Heart right ventricle (tissue), 16 donors: Measurements from ENCODE around the gene DNAJC10. TPM values are rescaled to one million over a fixed set of nuclear protein-coding genes. Genes with fewer than 3 reads are reported as not detected.

ENCODE experiments used
- ATAC-seq, 8 donors: fragments of 200-7000 bp; cut with Tn5 transposase; one replicate each; pipeline ENCODE4 v1.9.1; 2020; ENCODE audit warnings: mild to moderate bottlenecking in 8 of 8, moderate library complexity in 8 of 8, moderate number of reproducible peaks in 1 of 8
- DNase-seq, 2 donors: peaks; one replicate each; pipeline ENCODE4 v3.0.0-alpha.2; 2020
- H3K27ac ChIP-seq, 10 donors: fragments of 200-600 bp; sonication (generic) in 2 of 10; one replicate each; pipeline versions ENCODE4 v1.5.0 to v1.8.0; 2020 to 2022; ENCODE audit warnings: mild to moderate bottlenecking in 3 of 10
- H3K27me3 ChIP-seq, 7 donors: fragments of 200-600 bp; one replicate each; pipeline ENCODE4 v1.8.0; 2021 to 2022; ENCODE audit warnings: mild to moderate bottlenecking in 2 of 7
- H3K36me3 ChIP-seq, 9 donors: fragments of 200-600 bp; sonication (generic) in 1 of 9; one replicate each; pipeline versions ENCODE4 v1.5.0 to v1.8.0; 2020 to 2022; ENCODE audit warnings: mild to moderate bottlenecking in 2 of 9
- H3K4me1 ChIP-seq, 9 donors: fragments of 200-600 bp; sonication (generic) in 1 of 9; one replicate each; pipeline versions ENCODE4 v1.5.0 to v1.8.0; 2020 to 2022; ENCODE audit warnings: mild to moderate bottlenecking in 4 of 9
- H3K4me3 ChIP-seq, 10 donors: fragments of 200-600 bp; sonication (generic) in 2 of 10; one replicate each; pipeline versions ENCODE4 v1.5.0 to v1.8.0; 2020 to 2022; ENCODE audit warnings: mild to moderate bottlenecking in 7 of 10, moderate library complexity in 2 of 10
- H3K9me3 ChIP-seq, 11 donors: fragments of 200-600 bp in 10 of 11; sonication (generic) in 2 of 11; one replicate each; pipeline versions ENCODE4 v1.5.0 to v1.8.0; 2013 to 2022; ENCODE audit warnings: mild to moderate bottlenecking in 2 of 11, control low read depth in 1 of 11, moderate library complexity in 1 of 11
- WGBS, 2 donors: extraction: QIAGEN DNeasy Blood & Tissue Kit; methylation state at CpG; one replicate each; pipeline ENCODE4 v1.1.7; 2013; ENCODE audit warnings: inconsistent platforms in 1 of 2; 5-methylcytosine and 5-hydroxymethylcytosine counted together
- intact Hi-C, 10 donors: fragments of 100-400 bp; cut with DNase I; formaldehyde crosslinking; loops; one replicate each; pipeline versions ENCODE4 v1.11.1 to v1.14.2; 2022
- polyA plus RNA-seq, 2 donors: library from polyadenylated mRNA; stranded (reverse); fragments of 200-250 nt; gene quantifications; one replicate each; pipeline ENCODE4 v1.2.3, GENCODE V29; 2013
- total RNA-seq, 10 donors: library from RNA; stranded (reverse); fragmentation: NEBNext Ultra II Directional in 3 of 10; extraction: Animal tissue kit (Norgen Biotek cat#: 25700) in 3 of 10; gene quantifications; one replicate each; pipeline versions ENCODE4 v1.2.1 to v1.2.4, GENCODE V29; 2021 to 2023
- TF ChIP-seq, protein P1 (sequence below), 9 donors: fragments of 200-600 bp; sonication (generic) in 2 of 9; IDR thresholded peaks; one replicate each; pipeline versions ENCODE4 v1.5.0 to v1.8.0; 2021 to 2022; ENCODE audit warnings: antibody characterized with exemption in 9 of 9, mild to moderate bottlenecking in 5 of 9, moderate library complexity in 1 of 9
- donor health status: Arrhythmogenic right ventricular cardiomyopathy.
- donor health status: ischemic (EF 13 %, LVEDD 7.1; RV severe dilation, severe dysfunction).
- donor health status: healthy with polysubstance abuse.
- donor health status: DM: no; HTN: yes; CAD: no.
- donor health status: DM: no; HTN: no; CAD: no.
- donor health status: ischemic (EF 25% LVEDD 6.9; RV normal size, moderate dysfunction).
- donor health status: ischemic (EF 25% LVEDD 5.7; RV mildly dilated, moderate dysfunction).
- donor health status: healthy.
- donor health status: DM: yes; HTN: yes; CAD: no.
- donor health status: Ischemic cardiomyopathy.
- donor health status: ischemic (EF 35%, LVEDD 5.7; RV mildly dilated, moderate dysfunction).
- donor health status: nonischemic (EF 11% LVEDD 7.7; RV severe dilation, severe dysfunction).
- donor health status: DM: yes; HTN: yes; CAD: no.
- donor health status: PGD.
- donor health status: ischemic (EF 29% LVEDD 5.4; RV normal size, mild dysfunction).
- donor health status: nonischemic (EF 23%, LVEDD 6.1; RV moderate dilation, normal function).

Gene DNAJC10
- total and polyA plus RNA-seq, 12 donors: 17.3 to 63.7 (median 52.4) TPM

DNA sequence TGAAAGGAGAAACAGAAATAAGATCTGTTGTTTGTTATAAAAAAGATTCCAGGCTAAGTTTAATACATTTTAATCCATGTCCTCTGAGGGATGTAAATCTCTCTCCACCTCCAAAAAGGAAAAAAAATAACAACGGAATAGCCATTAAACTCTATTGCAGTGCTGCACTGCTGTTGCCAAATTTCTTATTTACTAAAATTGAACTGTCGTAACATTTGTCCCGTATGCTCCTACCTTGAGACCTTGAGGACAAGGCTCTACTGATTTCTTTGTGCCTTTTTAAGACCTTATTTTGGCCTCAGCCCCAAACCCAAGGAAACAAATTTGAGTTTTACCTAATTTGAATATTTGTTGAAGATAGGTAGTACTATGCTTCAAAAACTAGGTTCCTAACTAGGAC is 94.0 kb downstream of the DNAJC10 start:
- intact Hi-C loops: no loop called here
- Histone ChIP-seq H3K27ac (no peak overlapping the region), H3K4me3 (no peak overlapping the region), H3K4me1 (no peaks in the 10 kb centered on the region), H3K9me3 (no peaks in the 10 kb centered on the region), H3K27me3 (no peaks in the 10 kb centered on the region), H3K36me3 (no peaks in the 10 kb centered on the region)
- TF ChIP-seq, protein P1, sequence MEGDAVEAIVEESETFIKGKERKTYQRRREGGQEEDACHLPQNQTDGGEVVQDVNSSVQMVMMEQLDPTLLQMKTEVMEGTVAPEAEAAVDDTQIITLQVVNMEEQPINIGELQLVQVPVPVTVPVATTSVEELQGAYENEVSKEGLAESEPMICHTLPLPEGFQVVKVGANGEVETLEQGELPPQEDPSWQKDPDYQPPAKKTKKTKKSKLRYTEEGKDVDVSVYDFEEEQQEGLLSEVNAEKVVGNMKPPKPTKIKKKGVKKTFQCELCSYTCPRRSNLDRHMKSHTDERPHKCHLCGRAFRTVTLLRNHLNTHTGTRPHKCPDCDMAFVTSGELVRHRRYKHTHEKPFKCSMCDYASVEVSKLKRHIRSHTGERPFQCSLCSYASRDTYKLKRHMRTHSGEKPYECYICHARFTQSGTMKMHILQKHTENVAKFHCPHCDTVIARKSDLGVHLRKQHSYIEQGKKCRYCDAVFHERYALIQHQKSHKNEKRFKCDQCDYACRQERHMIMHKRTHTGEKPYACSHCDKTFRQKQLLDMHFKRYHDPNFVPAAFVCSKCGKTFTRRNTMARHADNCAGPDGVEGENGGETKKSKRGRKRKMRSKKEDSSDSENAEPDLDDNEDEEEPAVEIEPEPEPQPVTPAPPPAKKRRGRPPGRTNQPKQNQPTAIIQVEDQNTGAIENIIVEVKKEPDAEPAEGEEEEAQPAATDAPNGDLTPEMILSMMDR (IDR thresholded peaks at IDR 0.05): no peak
- DNase-seq: no peak
- WGBS, 2 donors: 83 to 87% methylated on average over 3 of the region's 3 CpGs
- no peak for ATAC-seq

DNA sequence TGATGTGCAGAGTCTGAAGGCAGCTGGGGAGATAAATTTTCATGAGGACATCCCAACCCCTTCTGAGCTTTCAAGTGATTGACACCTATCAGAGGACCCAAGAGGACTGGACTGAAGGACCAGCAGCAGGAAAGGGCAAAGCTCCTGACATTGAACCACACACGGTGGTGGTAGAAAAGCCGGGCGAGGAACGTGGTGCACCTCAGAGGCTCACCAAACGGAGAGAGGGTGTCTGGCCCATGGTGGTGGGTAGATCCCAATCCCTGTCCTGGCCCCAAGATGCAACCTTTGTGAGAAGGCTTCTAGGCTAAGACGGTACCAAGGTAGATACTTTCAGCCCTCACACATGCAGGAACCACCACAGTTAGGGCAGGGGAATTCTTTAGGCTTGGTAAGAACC is 98.3 kb downstream of the DNAJC10 start:
- DNase-seq (no peak), ATAC-seq (no peak)
- no peak overlapping the region for H3K4me3 ChIP-seq
- peaks cover 0 to 11% (median 0%) of the 10 kb centered on the region in 9 donors for H3K4me1 ChIP-seq
- H3K9me3 ChIP-seq: no peaks in the 10 kb centered on the region
- H3K27me3 ChIP-seq: no peaks in the 10 kb centered on the region
- intact Hi-C loops: no loop called here
- WGBS, 2 donors: 79 to 85% methylated on average over 6 of the region's 6 CpGs
- no peak overlapping the region for H3K27ac ChIP-seq
- TF ChIP-seq, protein P1 (IDR thresholded peaks at IDR 0.05): no peak
- no peaks in the 10 kb centered on the region for H3K36me3 ChIP-seq

DNA sequence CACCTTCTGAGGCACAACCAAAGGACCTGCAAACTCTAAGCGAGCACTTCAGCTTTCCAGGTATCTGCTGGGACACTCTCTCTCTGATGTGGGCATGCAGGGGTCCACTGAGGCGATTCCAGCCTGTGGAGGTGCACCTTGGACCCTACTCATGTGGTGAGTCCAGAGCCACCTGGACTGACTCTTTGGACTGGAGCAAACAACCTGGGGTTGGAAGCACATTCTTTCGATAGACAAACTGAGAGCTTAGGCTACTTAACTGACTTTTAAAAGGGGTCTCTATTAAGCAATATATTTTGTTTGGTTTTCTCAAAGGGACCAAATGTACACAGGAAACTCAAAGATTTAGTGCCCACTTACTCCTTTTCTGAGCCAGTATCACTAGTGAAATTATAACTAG is 98.7 kb downstream of the DNAJC10 start:
- intact Hi-C loops: no loop called here
- TF ChIP-seq, protein P1 (IDR thresholded peaks at IDR 0.05): no peak
- Histone ChIP-seq H3K4me3 (no peak overlapping the region), H3K27me3 (no peaks in the 10 kb centered on the region), H3K27ac (no peak overlapping the region), H3K36me3 (no peaks in the 10 kb centered on the region), H3K4me1 (peaks cover 0 to 11% (median 0%) of the 10 kb centered on the region in 9 donors), H3K9me3 (no peaks in the 10 kb centered on the region)
- no peak for DNase-seq
- WGBS, 2 donors: 95 to 99% methylated on average over 3 of the region's 3 CpGs
- no peak for ATAC-seq

DNA sequence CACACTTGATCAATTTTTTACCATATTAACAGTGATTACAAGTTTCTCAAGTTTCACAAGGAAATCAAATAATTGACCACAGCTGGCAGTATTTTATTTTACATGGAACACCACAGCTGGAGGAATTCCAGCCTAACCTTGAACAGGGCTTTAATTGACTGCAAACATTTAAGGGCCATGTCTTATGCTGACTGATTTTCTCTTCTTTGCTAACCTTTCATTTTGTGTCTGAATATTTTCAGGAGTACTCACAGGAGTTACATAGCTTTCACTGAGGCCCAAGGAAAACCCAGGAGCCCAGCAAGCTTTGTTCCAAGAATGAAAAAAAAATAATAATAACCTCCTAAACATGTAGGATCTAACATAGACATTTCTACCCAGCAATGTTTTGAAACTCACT is 100.8 kb downstream of the DNAJC10 start:
- Histone ChIP-seq H3K27me3 (no peaks in the 10 kb centered on the region), H3K4me3 (no peak overlapping the region), H3K36me3 (no peaks in the 10 kb centered on the region), H3K27ac (no peak overlapping the region), H3K4me1 (peaks cover 0 to 11% (median 0%) of the 10 kb centered on the region in 9 donors), H3K9me3 (no peaks in the 10 kb centered on the region)
- ATAC-seq (no peak), DNase-seq (no peak)
- TF ChIP-seq, protein P1 (IDR thresholded peaks at IDR 0.05): no peak
- intact Hi-C loops: no loop called here
